ENCODE measurements around the gene LAMB4. TPM values are rescaled to one million over a fixed set of nuclear protein-coding genes. Genes with fewer than 3 reads are reported as not detected.
"Not testable (repeated sequence)": the region's sequence is repeated elsewhere in the genome, so short reads cannot be mapped to it uniquely, and the experiment has no call there.

Gene LAMB4
- total RNA-seq, 2 experiments from 2014 or later, result not detected

- intact Hi-C loops (cut with micrococcal nuclease), result no loop called here
- H3K27ac Mint-ChIP-seq, result no peak overlapping the region
- H3K27me3 Mint-ChIP-seq (ENCODE audit: low read depth), result peaks cover 3% of the 10 kb centered on the region
- CTCF ChIA-PET, result no interaction called here
- no peaks in the 10 kb centered on the region for H3K9me3 Mint-ChIP-seq
- H3K4me3 Mint-ChIP-seq, result no peak overlapping the region
- no peaks in the 10 kb centered on the region for H3K36me3 Mint-ChIP-seq (ENCODE audit: low read depth)
- DNase-seq, result no peak
- peaks cover 2% of the 10 kb centered on the region for H3K4me1 Mint-ChIP-seq (ENCODE audit: low read depth)
Observed at GRCh38 chr7:108051454-108051853, 78.7 kb downstream of the LAMB4 start.

GRCh38 chr7:108049962-108050361, 80.2 kb downstream of the LAMB4 start:
- H3K4me3 Mint-ChIP-seq, result no peak overlapping the region
- H3K9me3 Mint-ChIP-seq, result no peaks in the 10 kb centered on the region
- peaks cover 3% of the 10 kb centered on the region for H3K27me3 Mint-ChIP-seq (ENCODE audit: low read depth)
- H3K36me3 Mint-ChIP-seq (ENCODE audit: low read depth), result no peaks in the 10 kb centered on the region
- CTCF ChIA-PET, result interaction anchor here (0.6 kb wide), 1 partner anchor 12 kb away, joined by 3 read pairs; no protein-coding TSS in a partner anchor
- peaks cover 2% of the 10 kb centered on the region for H3K4me1 Mint-ChIP-seq (ENCODE audit: low read depth)
- no peak for DNase-seq
- intact Hi-C loops (cut with micrococcal nuclease), result no loop called here
- no peak overlapping the region for H3K27ac Mint-ChIP-seq

DNA sequence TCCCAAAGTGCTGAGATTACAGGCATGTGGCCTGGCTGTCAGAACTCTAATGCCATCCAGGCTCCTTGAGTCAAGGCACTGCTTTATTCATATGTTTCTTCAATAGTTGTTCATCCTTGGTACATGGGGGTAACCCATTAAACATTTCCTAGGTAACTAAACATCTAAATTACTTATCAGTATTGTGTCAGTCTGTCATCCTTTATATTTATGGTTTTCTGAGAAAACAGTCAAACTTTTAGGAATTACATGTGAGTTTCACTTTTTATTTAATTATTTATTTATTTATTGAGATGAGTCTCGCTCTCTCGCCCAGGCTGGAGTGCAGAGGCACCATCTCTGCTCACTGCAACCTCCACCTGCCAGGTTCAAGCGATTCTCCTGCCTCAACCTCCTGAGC, 81.7 kb downstream of the LAMB4 start:
- Mint-ChIP-seq H3K4me3 (no peak overlapping the region), H3K9me3 (no peaks in the 10 kb centered on the region), H3K36me3 (ENCODE audit: low read depth) (no peaks in the 10 kb centered on the region), H3K27me3 (ENCODE audit: low read depth) (no peaks in the 10 kb centered on the region), H3K27ac (no peak overlapping the region), H3K4me1 (ENCODE audit: low read depth) (peaks cover 2% of the 10 kb centered on the region)
- DNase-seq, result no peak
- intact Hi-C loops (cut with micrococcal nuclease), result no loop called here
- CTCF ChIA-PET, result no interaction called here

DNA sequence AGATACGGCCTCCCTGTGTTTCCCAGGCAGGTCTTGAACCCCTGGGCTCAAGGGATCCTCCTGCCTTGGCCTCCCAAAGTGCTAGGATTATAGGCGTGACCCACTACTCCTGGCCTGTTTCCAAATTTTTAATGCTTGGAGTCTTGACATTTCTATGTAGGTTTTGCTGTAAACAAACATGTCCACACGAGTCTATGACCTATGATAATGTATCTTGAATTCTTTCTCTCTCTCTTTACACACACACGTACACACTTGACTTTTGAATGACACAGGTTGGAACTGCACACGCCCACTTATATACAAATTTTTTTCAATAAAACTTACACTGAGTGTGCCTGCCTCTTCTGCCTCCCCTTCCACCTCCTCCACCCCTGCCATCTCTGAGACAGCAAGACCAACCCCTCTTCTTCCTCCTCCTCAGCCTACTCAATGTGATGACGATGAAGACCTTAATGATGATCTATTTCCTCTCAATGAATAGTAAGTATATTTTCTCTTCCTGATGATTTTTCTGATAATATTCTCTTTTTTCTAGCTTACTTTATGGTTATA, 83.1 kb downstream of the LAMB4 start:
- Mint-ChIP-seq H3K27me3 (ENCODE audit: low read depth) (no peaks in the 10 kb centered on the region), H3K4me1 (ENCODE audit: low read depth) (peaks cover 2% of the 10 kb centered on the region), H3K27ac (no peak overlapping the region), H3K9me3 (no peaks in the 10 kb centered on the region), H3K4me3 (no peak overlapping the region), H3K36me3 (ENCODE audit: low read depth) (no peaks in the 10 kb centered on the region)
- intact Hi-C loops (cut with micrococcal nuclease), result no loop called here
- DNase-seq, result no peak
- CTCF ChIA-PET, result no interaction called here

DNA sequence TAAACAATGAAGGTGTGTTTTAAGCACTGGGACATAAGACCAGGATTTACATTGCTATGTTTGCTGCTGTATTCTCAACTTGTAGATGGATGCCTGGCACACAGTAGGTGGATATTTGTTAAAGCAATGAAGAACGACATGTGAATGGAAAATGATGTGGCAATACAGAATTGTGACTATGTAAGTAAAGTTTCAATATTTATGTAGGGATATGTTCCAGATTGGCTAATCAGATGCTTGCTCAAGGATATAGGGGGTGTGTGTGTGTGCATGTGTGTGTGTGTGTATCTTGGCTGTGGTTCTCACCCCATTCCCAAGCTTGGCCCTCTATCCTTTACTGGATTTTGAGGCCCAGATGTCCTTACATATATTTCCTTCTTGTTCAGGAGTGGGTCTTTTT, 84.5 kb downstream of the LAMB4 start:
- H3K36me3 Mint-ChIP-seq (ENCODE audit: low read depth), result no peaks in the 10 kb centered on the region
- H3K9me3 Mint-ChIP-seq, result no peaks in the 10 kb centered on the region
- peaks cover 2% of the 10 kb centered on the region for H3K27me3 Mint-ChIP-seq (ENCODE audit: low read depth)
- H3K4me1 Mint-ChIP-seq (ENCODE audit: low read depth), result peaks cover 2% of the 10 kb centered on the region
- H3K4me3 Mint-ChIP-seq, result no peak overlapping the region
- no peak overlapping the region for H3K27ac Mint-ChIP-seq
- CTCF ChIA-PET, result interaction anchor here (0.6 to 1.2 kb wide), 3 partner anchors 17 to 85 kb away, joined by 3 to 7 read pairs (median 3); partner anchors contain the start of gene LAMB4
- DNase-seq, result no peak
- intact Hi-C loops (cut with micrococcal nuclease), result no loop called here

GRCh38 chr7:108045154-108045553, 85.0 kb downstream of the LAMB4 start:
- Mint-ChIP-seq H3K9me3 (no peaks in the 10 kb centered on the region), H3K27me3 (ENCODE audit: low read depth) (peaks cover 2% of the 10 kb centered on the region), H3K4me3 (no peak overlapping the region), H3K4me1 (ENCODE audit: low read depth) (peaks cover 2% of the 10 kb centered on the region), H3K27ac (no peak overlapping the region), H3K36me3 (ENCODE audit: low read depth) (no peaks in the 10 kb centered on the region)
- CTCF ChIA-PET, result interaction anchor here (0.6 to 1.2 kb wide), 2 partner anchors 16 to 33 kb away, joined by 3 to 7 read pairs; no protein-coding TSS in a partner anchor
- no peak for DNase-seq
- intact Hi-C loops (cut with micrococcal nuclease), result no loop called here

DNA sequence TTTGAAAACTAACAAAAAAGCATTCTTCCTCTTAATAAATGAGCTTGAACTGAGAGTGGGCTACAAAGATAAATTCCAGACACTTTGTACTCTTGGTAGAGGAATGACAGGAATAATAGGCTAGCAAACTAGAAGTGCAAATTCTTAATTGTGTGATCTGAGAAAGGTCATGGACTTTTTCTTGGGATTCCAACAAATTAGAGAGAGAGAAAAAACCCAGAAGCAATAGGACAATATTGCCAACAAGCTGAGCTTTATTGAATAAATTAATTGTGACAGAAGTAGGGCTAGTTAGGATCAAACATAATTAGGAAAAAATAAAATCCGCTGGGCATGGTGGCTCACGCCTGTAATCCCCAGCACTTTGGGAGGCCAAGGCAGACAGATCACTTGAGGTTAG, 85.8 kb downstream of the LAMB4 start:
- H3K9me3 Mint-ChIP-seq, result no peaks in the 10 kb centered on the region
- H3K4me3 Mint-ChIP-seq, result no peak overlapping the region
- CTCF ChIA-PET, result interaction anchor here (1.2 kb wide), 1 partner anchor 33 kb away, joined by 7 read pairs; no protein-coding TSS in a partner anchor
- H3K27me3 Mint-ChIP-seq (ENCODE audit: low read depth), result peaks cover 4% of the 10 kb centered on the region
- H3K36me3 Mint-ChIP-seq (ENCODE audit: low read depth), result no peaks in the 10 kb centered on the region
- peaks cover 2% of the 10 kb centered on the region for H3K4me1 Mint-ChIP-seq (ENCODE audit: low read depth)
- H3K27ac Mint-ChIP-seq, result no peak overlapping the region
- intact Hi-C loops (cut with micrococcal nuclease), result no loop called here
- DNase-seq, result no peak

DNA sequence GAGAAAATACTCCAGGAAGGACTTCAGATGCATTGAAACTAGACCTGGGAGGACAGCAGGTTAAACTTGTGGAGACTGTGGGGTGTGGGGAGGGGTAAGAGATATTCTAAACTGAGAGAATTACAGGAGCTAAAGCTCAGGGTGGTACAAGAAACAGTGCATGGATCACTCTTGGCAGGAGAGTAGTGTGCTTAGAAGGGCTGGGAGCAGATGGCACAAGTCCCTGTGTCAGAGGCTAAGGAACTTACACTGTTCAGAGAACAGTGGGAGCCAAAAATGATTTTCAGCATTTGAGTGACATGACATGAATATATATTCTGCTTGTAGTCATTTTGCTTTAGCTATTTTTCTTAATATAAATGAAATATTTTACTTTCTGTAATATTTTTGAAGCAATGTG, 91.2 kb downstream of the LAMB4 start:
- H3K36me3 Mint-ChIP-seq (ENCODE audit: low read depth), result no peaks in the 10 kb centered on the region
- no peak for DNase-seq
- H3K4me1 Mint-ChIP-seq (ENCODE audit: low read depth), result no peaks in the 10 kb centered on the region
- H3K27me3 Mint-ChIP-seq (ENCODE audit: low read depth), result peaks cover 12% of the 10 kb centered on the region
- H3K4me3 Mint-ChIP-seq, result no peak overlapping the region
- H3K27ac Mint-ChIP-seq, result no peak overlapping the region
- intact Hi-C loops (cut with micrococcal nuclease), result no loop called here
- CTCF ChIA-PET, result no interaction called here
- no peaks in the 10 kb centered on the region for H3K9me3 Mint-ChIP-seq

DNA sequence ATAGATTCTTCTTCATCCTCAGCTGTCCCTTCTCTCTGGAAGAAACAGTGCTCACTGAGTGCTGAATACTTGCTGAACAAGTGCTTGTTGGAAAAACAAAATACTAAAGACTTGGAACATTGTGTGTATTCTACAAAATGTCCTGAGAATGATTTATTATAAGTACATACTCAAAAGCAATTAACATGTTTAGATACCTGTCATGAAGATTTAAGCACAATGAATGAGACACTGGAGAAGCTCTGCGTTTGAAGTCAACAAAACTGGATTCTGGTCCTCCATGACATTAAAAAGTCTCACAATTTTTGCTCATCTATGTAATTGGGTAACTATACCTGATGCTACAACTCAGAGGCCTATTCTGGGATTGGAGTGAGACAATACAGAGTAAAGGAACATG, 92.4 kb downstream of the LAMB4 start:
- CTCF ChIA-PET, result interaction anchor here (0.7 to 1.4 kb wide), 2 partner anchors 13 to 21 kb away, joined by 3 to 4 read pairs; no protein-coding TSS in a partner anchor
- no peaks in the 10 kb centered on the region for H3K4me1 Mint-ChIP-seq (ENCODE audit: low read depth)

GRCh38 chr7:108037140-108037539, 93.0 kb downstream of the LAMB4 start:
- Mint-ChIP-seq H3K4me1 (ENCODE audit: low read depth) (no peaks in the 10 kb centered on the region), H3K9me3 (no peaks in the 10 kb centered on the region), H3K27ac (no peak overlapping the region), H3K27me3 (ENCODE audit: low read depth) (peaks cover 12% of the 10 kb centered on the region), H3K36me3 (ENCODE audit: low read depth) (no peaks in the 10 kb centered on the region), H3K4me3 (no peak overlapping the region)
- intact Hi-C loops (cut with micrococcal nuclease), result no loop called here
- no peak for DNase-seq
- CTCF ChIA-PET, result interaction anchor here (1.4 kb wide), 1 partner anchor 20 kb away, joined by 4 read pairs; no protein-coding TSS in a partner anchor

More for the DNA sequence above, 92.4 kb downstream of the LAMB4 start:
- DNase-seq, result no peak
- Mint-ChIP-seq H3K9me3 (no peaks in the 10 kb centered on the region), H3K27me3 (ENCODE audit: low read depth) (peaks cover 12% of the 10 kb centered on the region), H3K27ac (no peak overlapping the region), H3K36me3 (ENCODE audit: low read depth) (no peaks in the 10 kb centered on the region), H3K4me3 (no peak overlapping the region)
- intact Hi-C loops (cut with micrococcal nuclease), result no loop called here

GRCh38 chr7:108034586-108034985, 95.6 kb downstream of the LAMB4 start:
- no peaks in the 10 kb centered on the region for H3K4me1 Mint-ChIP-seq (ENCODE audit: low read depth)
- no peak overlapping the region for H3K27ac Mint-ChIP-seq
- CTCF ChIA-PET, result no interaction called here
- no peak overlapping the region for H3K4me3 Mint-ChIP-seq
- H3K9me3 Mint-ChIP-seq, result no peaks in the 10 kb centered on the region
- peaks cover 8% of the 10 kb centered on the region for H3K27me3 Mint-ChIP-seq (ENCODE audit: low read depth)
- intact Hi-C loops (cut with micrococcal nuclease), result no loop called here
- no peaks in the 10 kb centered on the region for H3K36me3 Mint-ChIP-seq (ENCODE audit: low read depth)
- no peak for DNase-seq

DNA sequence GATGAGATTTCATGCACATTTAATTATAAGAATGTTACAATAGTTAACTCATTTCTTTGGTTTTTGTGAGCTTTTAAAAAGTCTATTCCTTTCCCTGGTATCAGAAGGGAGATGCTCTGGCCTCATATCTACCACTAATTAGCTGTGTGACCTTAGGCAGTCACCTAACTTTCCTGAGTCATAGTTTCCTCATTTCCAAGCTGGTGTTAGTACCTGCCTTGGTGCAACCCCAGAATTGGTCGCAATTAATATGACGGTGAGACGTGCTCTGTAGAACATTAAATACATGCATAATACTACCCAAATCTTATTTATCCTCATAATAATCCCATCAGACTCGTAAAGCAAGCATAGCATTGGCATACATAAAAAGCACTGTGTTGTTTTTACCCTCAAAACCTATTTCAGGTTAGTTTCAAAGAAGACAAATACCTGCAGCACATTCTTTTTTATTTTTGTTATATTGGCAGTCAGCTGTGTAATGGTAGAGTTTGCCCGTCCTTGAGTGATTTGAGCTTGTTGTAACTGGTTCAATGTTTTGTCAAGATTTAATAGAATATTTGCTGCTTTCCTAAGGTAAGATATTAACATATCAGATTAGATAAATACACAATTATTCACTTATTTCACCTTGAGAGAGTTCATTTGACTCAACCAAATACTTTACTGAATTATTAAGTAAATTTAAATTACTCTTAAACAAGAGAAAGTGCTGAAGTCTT, 96.2 kb downstream of the LAMB4 start:
- H3K27ac Mint-ChIP-seq, result no peak overlapping the region
- intact Hi-C loops (cut with micrococcal nuclease), result no loop called here
- H3K4me1 Mint-ChIP-seq (ENCODE audit: low read depth), result no peaks in the 10 kb centered on the region
- H3K9me3 Mint-ChIP-seq, result no peaks in the 10 kb centered on the region
- DNase-seq, result no peak
- CTCF ChIA-PET, result no interaction called here
- H3K36me3 Mint-ChIP-seq (ENCODE audit: low read depth), result no peaks in the 10 kb centered on the region
- H3K27me3 Mint-ChIP-seq (ENCODE audit: low read depth), result peaks cover 10% of the 10 kb centered on the region
- no peak overlapping the region for H3K4me3 Mint-ChIP-seq

- H3K4me3 Mint-ChIP-seq; H3K36me3 Mint-ChIP-seq (ENCODE audit: low read depth); intact Hi-C loops (cut with micrococcal nuclease); H3K9me3 Mint-ChIP-seq; H3K27me3 Mint-ChIP-seq (ENCODE audit: low read depth); H3K27ac Mint-ChIP-seq; DNase-seq; H3K4me1 Mint-ChIP-seq (ENCODE audit: low read depth): not testable (repeated sequence)
- CTCF ChIA-PET, result interaction anchor here (0.6 kb wide), 1 partner anchor 84 kb away, joined by 3 read pairs; no protein-coding TSS in a partner anchor
Observed at GRCh38 chr7:108033309-108033708, 96.9 kb downstream of the LAMB4 start.
